Ovary (tissue), 9 donors: ENCODE results near the gene WASF3. TPM values are rescaled to one million over a fixed set of nuclear protein-coding genes. Genes with fewer than 3 reads are reported as not detected.

ENCODE experiments used
- DNase-seq, 5 donors: peaks; one replicate each; pipeline ENCODE4 v3.0.0-alpha.2; 2019 to 2020
- H3K27ac ChIP-seq, 2 donors: fragments of 200-600 bp; one replicate each; pipeline versions ENCODE4 v1.5.1 to v1.8.0; 2019 to 2022
- H3K27me3 ChIP-seq: fragments of 200-600 bp; one replicate; pipeline ENCODE4 v1.8.0; 2022
- H3K36me3 ChIP-seq: fragments of 200-600 bp; sonication (generic); one replicate; pipeline ENCODE4 v1.5.1; 2019
- H3K4me1 ChIP-seq: one replicate; pipeline ENCODE4 v1.8.1; 2013; ENCODE audit warnings: mild to moderate bottlenecking, moderate library complexity; ENCODE audit not compliant: insufficient read depth
- H3K4me3 ChIP-seq: fragments of 200-600 bp; sonication (generic); one replicate; pipeline ENCODE4 v1.5.1; 2017
- H3K9me3 ChIP-seq, 2 donors: fragments of 200-600 bp in 1 of 2; sonication (generic) in 1 of 2; one replicate each; pipeline versions ENCODE4 v1.5.1 to v1.8.1; 2013 to 2019; ENCODE audit warnings: mild to moderate bottlenecking in 1 of 2, moderate library complexity in 1 of 2
- EP300 ChIP-seq: sonication (generic); formaldehyde crosslinking; IDR thresholded peaks from one replicate; pipeline ENCODE4 v1.6.1; 2017; ENCODE audit warnings: antibody characterized with exemption
- POLR2A ChIP-seq: fragments of 450-650 bp; IDR thresholded peaks from one replicate; pipeline ENCODE4 v1.6.1; 2017; ENCODE audit warnings: antibody characterized with exemption, mild to moderate bottlenecking, moderate library complexity
- WGBS, 3 donors: extraction: QIAGEN DNeasy Blood & Tissue Kit in 1 of 3; methylation state at CpG; one replicate each; pipeline versions ENCODE4 v1.1.5 to v1.1.7; 2013 to 2017; 5-methylcytosine and 5-hydroxymethylcytosine counted together
- intact Hi-C, 4 donors: fragments of 100-400 bp; cut with DNase I; formaldehyde crosslinking; loops; one replicate each; pipeline versions ENCODE4 v1.11.0 to v1.15.1; 2022 to 2023
- polyA plus RNA-seq, 2 donors: library from polyadenylated mRNA; stranded (reverse); fragments of 200-250 nt in 1 of 2; fragments of 350-450 nt in 1 of 2; fragmentation: Illumina TruSeq in 1 of 2; extraction: RNeasy Lipid Tissue Mini Kit (QIAGEN cat#74804) in 1 of 2; gene quantifications; one replicate each; pipeline ENCODE4 v1.2.3, GENCODE V29; 2013 to 2014
- total RNA-seq, 7 donors: library from RNA; depleted of rRNA in 2 of 7; stranded (reverse); fragments of >200 nt in 2 of 7; fragmentation: NEBNext Ultra II Directional in 3 of 7; extraction: Animal tissue kit (Norgen Biotek cat#: 25700) in 3 of 7; gene quantifications; one replicate each; pipeline versions ENCODE4 v1.1.0 to v1.2.4, GENCODE V29; 2016 to 2023
- TF ChIP-seq, protein P1 (sequence below), 3 donors: fragments of 450-650 bp in 2 of 3; fragments of 200-600 bp in 1 of 3; IDR thresholded peaks; one replicate each; pipeline versions ENCODE4 v1.5.1 to v1.8.0; 2016 to 2022; ENCODE audit warnings: antibody characterized with exemption in 3 of 3, mild to moderate bottlenecking in 1 of 3
- donor health status: DM: no; HTN: no; CAD: no; lungs with moderate emphysema.
- donor health status: DM: no; HTN: no; CAD: no.
- donor health status: Bipolar disorder and iron deficiency.
- donor health status: DM: yes; HTN: yes; CAD: no.
- donor health status: DM: no; HTN: no; CAD: no.
- donor health status: DM: yes; HTN: yes; CAD: no.

The WASF3 gene
- total and polyA plus RNA-seq, 9 donors: 11.5 to 37.1 (median 33.7) TPM

DNA sequence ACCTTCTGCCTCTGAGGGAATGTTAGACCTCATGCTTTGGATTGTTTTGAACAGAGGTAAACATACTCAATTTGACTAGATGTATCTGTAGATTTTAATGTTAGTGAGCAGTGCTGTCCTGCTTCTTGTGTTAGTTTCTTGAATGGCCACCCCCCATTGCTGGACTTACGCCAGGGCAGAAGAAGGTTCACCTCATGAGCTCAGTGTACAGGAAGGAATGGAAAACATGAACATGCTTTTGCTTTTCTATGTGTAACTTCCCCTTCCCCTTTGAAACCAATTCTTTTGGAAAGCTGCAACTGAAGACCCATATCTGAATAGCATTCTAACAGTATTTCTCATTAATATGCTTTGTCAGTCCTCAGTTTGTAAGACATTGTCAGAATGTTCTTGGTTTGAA lies 32.3 kb downstream of the WASF3 start:
- Histone ChIP-seq H3K36me3 (no peaks in the 10 kb centered on the region), H3K27me3 (no peaks in the 10 kb centered on the region), H3K4me1 (peaks cover 4% of the 10 kb centered on the region), H3K27ac (no peak overlapping the region), H3K4me3 (no peak overlapping the region), H3K9me3 (no peaks in the 10 kb centered on the region)
- 12 to 18% (median 16%) methylated on average over 1 of the region's 1 CpG for WGBS, 3 donors
- intact Hi-C loops: no loop called here
- TF ChIP-seq EP300: no peak
- TF ChIP-seq POLR2A: no peak
- TF ChIP-seq, protein P1, sequence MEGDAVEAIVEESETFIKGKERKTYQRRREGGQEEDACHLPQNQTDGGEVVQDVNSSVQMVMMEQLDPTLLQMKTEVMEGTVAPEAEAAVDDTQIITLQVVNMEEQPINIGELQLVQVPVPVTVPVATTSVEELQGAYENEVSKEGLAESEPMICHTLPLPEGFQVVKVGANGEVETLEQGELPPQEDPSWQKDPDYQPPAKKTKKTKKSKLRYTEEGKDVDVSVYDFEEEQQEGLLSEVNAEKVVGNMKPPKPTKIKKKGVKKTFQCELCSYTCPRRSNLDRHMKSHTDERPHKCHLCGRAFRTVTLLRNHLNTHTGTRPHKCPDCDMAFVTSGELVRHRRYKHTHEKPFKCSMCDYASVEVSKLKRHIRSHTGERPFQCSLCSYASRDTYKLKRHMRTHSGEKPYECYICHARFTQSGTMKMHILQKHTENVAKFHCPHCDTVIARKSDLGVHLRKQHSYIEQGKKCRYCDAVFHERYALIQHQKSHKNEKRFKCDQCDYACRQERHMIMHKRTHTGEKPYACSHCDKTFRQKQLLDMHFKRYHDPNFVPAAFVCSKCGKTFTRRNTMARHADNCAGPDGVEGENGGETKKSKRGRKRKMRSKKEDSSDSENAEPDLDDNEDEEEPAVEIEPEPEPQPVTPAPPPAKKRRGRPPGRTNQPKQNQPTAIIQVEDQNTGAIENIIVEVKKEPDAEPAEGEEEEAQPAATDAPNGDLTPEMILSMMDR (IDR thresholded peaks at IDR 0.05): no peak
- DNase-seq: peak; percentile 36 to 62 (median 43)

DNA sequence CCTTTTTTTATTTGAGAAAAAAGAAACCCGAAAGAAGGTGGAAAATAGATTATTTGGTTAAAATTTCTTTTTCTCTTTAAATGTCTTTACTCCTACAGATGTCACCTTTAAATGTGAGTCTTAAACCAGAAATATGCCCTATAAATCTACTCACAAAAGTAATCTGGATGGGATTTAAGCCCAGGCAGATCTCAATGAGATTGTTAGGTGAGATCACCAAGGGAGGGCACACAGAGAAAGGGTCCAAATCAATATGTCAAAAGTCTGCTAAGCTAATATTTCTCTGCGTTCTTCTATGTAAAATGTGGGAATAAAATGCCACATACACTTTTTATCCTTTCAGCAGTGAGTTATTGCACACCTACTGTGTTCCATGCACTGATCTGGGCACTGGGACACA lies 32.9 kb downstream of the WASF3 start:
- Histone ChIP-seq H3K4me1 (peaks cover 4% of the 10 kb centered on the region), H3K27me3 (no peaks in the 10 kb centered on the region), H3K9me3 (no peaks in the 10 kb centered on the region), H3K36me3 (no peaks in the 10 kb centered on the region), H3K4me3 (no peak overlapping the region), H3K27ac (no peak overlapping the region)
- intact Hi-C loops: no loop called here
- 78 to 89% (median 82%) methylated on average over 2 of the region's 2 CpGs for WGBS, 3 donors
- no peak for DNase-seq
- TF ChIP-seq POLR2A: no peak
- TF ChIP-seq, protein P1 (IDR thresholded peaks at IDR 0.05): no peak
- no peak for TF ChIP-seq EP300

DNA sequence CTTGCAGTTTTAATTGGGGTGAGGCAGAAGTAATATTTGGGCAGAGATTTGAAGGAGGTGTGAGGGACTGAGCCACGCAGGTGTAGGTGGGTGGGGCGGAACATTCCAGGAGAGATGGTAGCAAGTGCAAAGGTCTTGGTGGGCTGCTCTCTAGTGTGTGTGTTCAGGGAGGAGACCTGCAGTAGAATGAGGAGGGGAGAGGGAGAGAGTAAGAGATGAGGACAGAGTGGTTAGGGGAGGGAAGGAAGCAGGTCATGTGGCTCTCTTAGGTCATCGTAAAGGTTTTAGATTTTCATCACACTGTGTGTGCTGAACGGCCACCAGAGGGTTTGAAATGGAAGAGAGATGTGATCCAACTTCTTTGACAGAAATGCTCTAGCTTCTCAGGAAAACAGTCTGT lies 33.5 kb downstream of the WASF3 start:
- H3K4me3 ChIP-seq: no peak overlapping the region
- whole genome bisulfite sequencing, 3 donors: 81 to 86% (median 84%) methylated on average over 4 of the region's 4 CpGs
- H3K36me3 ChIP-seq: no peaks in the 10 kb centered on the region
- H3K27ac ChIP-seq: no peak overlapping the region
- no peak for DNase-seq
- H3K27me3 ChIP-seq: no peaks in the 10 kb centered on the region
- TF ChIP-seq EP300: no peak
- TF ChIP-seq, protein P1 (IDR thresholded peaks at IDR 0.05): no peak
- TF ChIP-seq POLR2A: no peak
- intact Hi-C loops: no loop called here
- no peaks in the 10 kb centered on the region for H3K9me3 ChIP-seq
- H3K4me1 ChIP-seq: peaks cover 4% of the 10 kb centered on the region

DNA sequence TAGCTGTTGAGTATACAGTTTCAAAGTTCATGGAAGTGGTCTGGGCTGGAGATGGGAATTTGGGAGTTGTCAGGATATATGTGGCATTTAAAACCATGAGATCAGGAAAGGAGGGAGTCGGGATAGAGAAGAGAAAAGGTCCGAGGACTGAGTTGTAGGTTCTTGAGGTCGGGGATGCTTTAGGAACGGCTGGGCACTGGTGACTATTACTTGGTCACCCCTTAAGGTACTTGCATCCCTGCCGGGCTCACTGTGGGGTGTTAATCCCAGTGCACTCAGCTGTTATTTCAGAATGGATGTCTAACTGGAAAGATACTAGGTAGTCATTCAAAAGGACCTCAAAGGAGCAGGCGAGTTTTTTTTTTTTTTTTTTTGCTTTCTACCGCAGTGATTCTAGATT lies 34.2 kb downstream of the WASF3 start:
- intact Hi-C loops: no loop called here
- WGBS, 3 donors: 87 to 92% (median 92%) methylated on average over 7 of the region's 7 CpGs
- Histone ChIP-seq H3K9me3 (no peaks in the 10 kb centered on the region), H3K27me3 (no peaks in the 10 kb centered on the region), H3K4me1 (peaks cover 4% of the 10 kb centered on the region), H3K27ac (no peak overlapping the region), H3K4me3 (no peak overlapping the region), H3K36me3 (no peaks in the 10 kb centered on the region)
- TF ChIP-seq POLR2A: no peak
- TF ChIP-seq, protein P1 (IDR thresholded peaks at IDR 0.05): no peak
- no peak for TF ChIP-seq EP300
- DNase-seq: no peak

DNA sequence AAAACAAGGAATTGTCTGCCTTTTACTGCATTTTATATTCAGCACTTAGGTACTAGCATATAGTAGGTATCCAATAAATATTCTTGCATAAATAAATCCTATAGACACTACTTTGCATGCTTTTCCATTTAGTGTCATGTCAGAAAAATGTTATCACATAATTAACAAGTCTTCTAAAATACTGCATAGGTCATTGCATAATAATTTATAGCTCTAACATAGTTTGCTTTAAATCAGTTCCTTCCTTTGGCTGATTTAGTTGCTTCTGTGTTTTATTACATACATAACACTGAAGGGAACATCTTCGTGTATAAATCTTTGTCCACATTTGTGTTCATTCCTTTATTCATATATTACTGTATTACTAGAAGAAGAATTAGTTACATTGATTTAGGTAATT lies 36.2 kb downstream of the WASF3 start:
- H3K27me3 ChIP-seq: no peaks in the 10 kb centered on the region
- no peak for DNase-seq
- H3K9me3 ChIP-seq: no peaks in the 10 kb centered on the region
- TF ChIP-seq POLR2A: no peak
- TF ChIP-seq, protein P1 (IDR thresholded peaks at IDR 0.05): no peak
- no peak for TF ChIP-seq EP300
- H3K4me3 ChIP-seq: no peak overlapping the region
- 74 to 90% (median 87%) methylated on average over 1 of the region's 1 CpG for WGBS, 3 donors
- H3K4me1 ChIP-seq: peaks cover 4% of the 10 kb centered on the region
- H3K27ac ChIP-seq: no peak overlapping the region
- no peaks in the 10 kb centered on the region for H3K36me3 ChIP-seq
- intact Hi-C loops: no loop called here
